Measurements from ENCODE around the gene L3MBTL1.

L3MBTL1 gene

DNA sequence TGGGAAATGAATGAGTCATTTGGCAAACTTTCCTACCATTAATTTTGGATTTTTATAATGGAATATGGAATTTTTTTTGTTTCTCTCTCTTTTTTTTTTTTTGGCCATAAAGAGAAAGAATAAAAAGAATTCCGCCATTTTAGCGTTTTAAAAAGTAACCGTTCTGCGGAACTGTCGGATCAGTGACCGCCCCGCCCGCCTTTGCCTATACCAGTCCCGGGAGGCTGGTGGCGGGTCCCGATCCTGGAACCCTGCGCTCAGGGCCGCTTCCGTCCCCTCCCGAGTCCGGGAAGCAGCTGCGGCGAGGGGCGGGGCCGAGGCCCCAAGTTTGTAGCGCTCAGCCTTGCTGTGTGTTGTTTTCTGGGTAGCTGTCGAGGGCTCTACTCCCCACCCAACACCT is 609 bp downstream of the L3MBTL1 start:
- no peak for DNase-seq

GRCh38 chr20:43508604-43509040 is 1.1 kb downstream of the L3MBTL1 start:
- DNase-seq: no peak

DNA sequence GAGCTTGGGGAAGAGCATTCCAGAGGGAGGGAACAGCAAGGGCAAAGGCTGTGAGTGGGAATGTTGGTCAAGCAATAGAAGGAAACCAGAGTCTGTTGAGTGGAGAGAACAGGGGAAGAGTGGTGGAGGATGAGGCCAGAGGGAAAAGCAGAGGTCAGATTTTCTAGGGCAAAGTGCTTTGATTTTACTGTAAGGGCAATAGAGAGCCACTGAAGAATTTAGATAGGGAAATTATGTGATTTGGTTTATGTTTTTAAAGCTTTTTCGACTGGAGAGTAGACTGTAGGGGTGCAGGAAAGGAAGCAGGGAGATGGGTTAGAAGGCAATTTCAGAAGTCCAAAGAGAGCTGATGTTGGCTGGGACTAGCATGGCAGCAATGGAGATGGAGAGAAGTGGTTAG is 4.4 kb downstream of the L3MBTL1 start:
- DNase-seq: no peak

DNA sequence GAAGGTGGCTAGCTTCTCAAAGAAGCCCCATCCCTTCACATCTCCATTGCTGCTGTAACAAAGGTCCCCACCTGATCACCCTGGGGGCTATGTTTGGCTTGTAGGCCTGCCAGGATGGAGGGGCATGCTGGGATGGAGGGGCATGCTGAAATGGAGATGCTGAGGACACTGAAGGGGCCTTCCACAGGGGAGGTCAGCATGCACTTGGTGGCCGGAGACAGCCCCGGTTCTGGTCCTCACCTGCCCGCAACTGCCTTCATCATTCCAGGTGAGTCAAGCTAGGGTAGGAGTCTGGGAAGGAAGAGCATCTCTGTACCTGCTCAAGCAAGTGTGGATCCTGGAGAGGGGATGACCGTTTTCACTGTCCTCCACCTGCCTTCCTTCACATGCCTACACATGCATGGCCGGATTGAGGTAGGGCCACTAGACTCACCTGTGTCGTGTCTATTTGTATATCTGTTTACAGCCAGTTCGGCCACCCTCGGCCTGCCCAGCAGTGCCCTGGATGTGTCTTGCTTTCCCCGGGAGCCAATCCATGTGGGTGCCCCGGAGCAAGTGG is 6.0 kb downstream of the L3MBTL1 start:
- no peak for DNase-seq

DNA sequence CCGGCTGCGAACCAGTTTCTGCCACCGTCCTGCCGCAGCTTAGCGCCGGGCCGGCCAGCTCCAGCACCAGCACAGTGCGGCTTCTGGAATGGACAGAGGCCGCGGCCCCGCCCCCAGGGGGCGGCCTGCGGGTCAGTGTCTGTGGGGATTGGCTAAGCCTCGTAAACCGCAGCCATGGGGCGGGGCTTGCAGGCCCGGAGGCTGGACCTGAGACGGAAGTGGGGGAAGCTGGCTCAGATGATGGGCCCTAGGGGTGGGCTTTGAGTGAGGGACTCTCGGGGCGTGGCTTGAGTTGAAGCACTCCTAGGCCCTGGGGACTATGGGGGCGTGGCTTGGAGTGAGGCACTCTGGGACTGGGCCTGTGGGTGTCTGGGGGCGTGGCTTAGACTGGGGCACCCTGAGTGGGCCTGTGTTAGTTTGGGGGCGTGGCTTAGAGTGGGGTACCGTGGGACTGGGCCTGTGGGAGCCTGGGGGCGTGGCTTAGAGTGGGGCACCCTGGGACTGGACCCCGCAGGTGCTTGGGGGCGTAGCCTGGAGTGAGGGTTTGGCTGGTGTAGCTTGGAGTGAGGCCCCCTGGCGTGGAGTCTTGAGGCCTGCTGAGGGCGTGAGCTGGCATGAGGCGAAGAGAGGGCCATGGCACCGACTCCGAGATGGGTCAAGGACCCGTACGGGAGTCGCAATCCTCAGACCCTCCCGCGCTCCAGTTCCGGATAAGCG is 6.6 kb downstream of the L3MBTL1 start:
- DNase-seq: peak; percentile 98

GRCh38 chr20:43514648-43514999 is 7.1 kb downstream of the L3MBTL1 start:
- no peak for DNase-seq

DNA sequence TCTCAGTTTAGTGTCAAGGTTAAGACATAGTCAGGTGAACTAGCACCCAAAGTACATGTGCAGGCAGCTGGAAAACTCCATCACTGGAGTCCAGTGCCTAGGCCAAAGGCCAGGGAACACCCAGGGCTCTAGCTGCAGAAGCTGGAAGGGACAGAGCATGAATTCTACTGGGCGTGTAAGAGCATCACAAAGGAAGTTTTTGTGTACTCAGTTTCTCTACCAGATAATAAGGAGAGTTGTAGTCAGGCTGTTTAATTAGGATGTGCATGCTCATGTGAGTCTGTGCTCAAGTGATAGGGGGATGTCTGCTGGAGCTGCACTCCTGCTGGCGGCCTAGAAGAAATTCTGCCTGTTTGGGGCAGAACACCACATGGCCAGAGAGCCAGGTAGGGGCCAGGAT is 8.1 kb downstream of the L3MBTL1 start:
- DNase-seq: no peak

- no peak for DNase-seq
Observed at GRCh38 chr20:43516251-43516824, 8.8 kb downstream of the L3MBTL1 start.

DNA sequence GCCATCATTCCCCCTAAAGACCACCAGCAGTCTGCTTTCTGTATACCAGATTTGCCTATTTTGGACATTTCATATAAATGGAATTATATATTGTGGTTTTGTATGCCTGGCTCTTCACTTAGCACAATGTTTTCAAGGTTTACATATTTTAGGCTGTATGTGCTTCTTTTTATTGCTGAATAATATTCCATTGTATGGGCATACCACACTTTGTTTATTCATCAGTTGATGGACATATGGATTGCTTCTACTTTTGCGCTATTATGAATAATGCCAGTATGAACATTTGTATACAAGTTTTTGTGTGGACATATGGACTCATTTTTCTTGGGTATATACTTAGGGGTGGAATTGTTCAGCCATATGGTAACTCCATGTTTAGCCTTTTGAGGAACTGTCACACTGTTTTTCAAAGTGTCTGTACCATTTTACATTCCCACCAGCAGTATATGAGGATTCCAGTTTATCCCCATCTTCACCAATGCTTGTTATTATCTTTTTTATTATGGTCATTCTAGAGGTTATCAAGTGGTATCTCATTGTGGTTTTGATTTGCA is 12.7 kb downstream of the L3MBTL1 start:
- DNase-seq: no peak

GRCh38 chr20:43525021-43525420 is 17.5 kb downstream of the L3MBTL1 start:
- DNase-seq: no peak

GRCh38 chr20:43528258-43528875 is 20.9 kb downstream of the L3MBTL1 start:
- no peak for DNase-seq

DNA sequence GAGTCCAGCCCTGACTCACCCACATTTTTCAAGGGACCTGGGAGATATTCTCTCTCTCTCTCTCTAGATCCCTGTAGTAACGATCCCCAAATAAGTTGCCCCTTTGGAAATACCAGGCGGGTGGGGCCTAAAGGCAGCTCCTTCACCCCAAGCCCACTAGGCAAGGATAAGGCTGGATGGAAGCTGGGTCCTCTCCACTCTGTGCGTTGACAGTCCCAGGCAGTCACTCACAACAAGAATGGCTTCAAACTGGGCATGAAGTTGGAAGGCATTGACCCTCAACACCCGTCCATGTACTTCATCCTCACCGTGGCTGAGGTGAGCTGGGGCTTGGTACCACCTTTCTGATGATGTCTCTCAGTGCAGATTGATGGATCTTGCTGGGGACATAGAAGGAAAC is 21.6 kb downstream of the L3MBTL1 start:
- DNase-seq: no peak

- no peak for DNase-seq
Observed at GRCh38 chr20:43529457-43530153, 22.1 kb downstream of the L3MBTL1 start.

GRCh38 chr20:43530321-43531090 is 23.0 kb downstream of the L3MBTL1 start:
- DNase-seq: no peak

GRCh38 chr20:43531091-43531443 is 23.6 kb downstream of the L3MBTL1 start:
- no peak for DNase-seq

- DNase-seq: no peak
Observed at GRCh38 chr20:43532416-43533055, 25.0 kb downstream of the L3MBTL1 start.

DNA sequence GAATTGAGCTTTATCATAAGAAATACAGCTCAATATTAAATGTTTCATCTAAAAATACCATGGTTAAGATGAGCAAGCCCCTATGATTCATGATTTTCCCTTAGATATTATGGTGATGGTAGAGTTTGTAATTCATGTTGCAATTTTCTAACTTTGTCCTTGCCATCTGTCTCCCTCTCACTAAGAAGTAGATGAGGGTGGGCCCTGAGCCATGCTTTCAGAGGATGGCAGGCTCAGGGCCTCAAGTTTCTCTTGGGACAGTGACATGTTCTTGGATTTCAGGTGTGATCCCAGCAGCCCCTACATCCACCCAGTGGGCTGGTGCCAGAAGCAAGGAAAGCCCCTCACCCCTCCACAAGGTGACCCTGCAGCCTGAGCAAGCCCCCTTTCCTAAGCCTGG is 25.6 kb downstream of the L3MBTL1 start:
- DNase-seq: no peak

DNA sequence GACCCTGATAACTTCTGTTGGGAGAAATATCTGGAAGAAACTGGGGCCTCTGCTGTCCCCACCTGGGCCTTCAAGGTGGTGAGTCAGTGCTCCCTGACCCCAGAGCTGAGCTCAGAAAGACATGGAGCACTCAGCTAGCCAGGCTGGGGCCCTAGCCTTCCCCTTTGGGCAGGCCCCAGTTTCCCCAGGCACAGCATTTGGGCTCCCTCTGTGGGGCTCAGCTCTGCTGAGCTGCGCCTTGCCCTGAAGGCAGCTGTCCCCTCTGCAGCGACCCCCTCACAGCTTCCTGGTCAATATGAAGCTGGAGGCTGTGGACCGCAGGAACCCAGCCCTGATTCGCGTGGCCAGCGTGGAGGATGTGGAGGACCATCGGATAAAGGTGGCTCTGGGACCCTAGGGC is 26.5 kb downstream of the L3MBTL1 start:
- no peak for DNase-seq

GRCh38 chr20:43534791-43535350 is 27.4 kb downstream of the L3MBTL1 start:
- DNase-seq: no peak

- DNase-seq: no peak
Observed at GRCh38 chr20:43535370-43536004, 28.0 kb downstream of the L3MBTL1 start.
